OCI-LY7 (cell line): ENCODE measurements around the gene ASPHD1.

Experiments used
- CTCF ChIP-seq: fragments of 200-600 bp; sonication (generic); conservative IDR thresholded peaks from 2 replicates; pipeline ENCODE4 v1.5.1; 2014; ENCODE audit warnings: mild to moderate bottlenecking, antibody characterized with exemption, low read length, moderate library complexity, mixed read lengths
- EZH2phosphoT487 ChIP-seq: fragments of 200-600 bp; sonication (generic); IDR thresholded peaks from 2 replicates; pipeline ENCODE4 v1.6.1; 2018; ENCODE audit warnings: low read depth, borderline replicate concordance, mild to moderate bottlenecking, mixed run types, antibody characterized with exemption, low read length, moderate library complexity, mixed read lengths

DNA sequence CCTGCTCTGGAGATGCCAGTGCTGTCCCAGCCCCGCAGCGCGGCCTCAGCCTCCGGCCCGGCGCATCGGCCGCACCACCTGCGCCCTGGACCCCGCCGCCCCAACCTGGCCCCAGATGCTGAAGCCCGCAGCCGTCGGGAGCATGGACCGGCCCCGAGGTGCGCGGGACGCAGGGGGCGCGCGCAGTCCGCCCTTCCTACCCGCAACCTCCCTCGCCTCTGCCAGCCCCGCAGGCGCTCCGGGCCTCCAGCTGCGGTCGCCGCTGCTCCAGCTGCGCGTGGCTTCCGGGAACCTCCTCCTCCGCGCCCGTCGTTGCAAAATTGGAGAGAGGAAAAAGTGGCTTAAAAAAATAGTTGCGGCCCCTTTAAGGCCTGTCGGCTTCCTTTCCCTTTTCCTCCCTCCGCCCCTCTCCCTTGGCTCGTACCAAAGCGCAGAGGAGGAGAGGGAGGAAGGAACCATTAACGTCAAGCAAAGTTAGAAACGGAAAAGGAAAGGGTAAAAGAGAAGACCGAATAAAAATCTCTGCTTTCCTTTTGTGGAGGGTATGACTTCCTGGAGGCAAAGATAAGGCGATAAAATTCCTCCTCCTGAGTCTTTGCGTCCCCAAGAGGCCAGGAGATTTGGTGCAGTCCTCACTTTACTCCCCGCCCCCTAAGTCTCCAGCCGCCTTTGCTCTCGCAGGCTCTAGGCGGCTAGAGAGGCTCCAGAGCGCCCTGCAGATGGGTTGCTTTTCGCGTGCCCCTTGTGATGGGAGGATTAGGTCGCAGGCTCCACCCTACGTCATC, 37.2 kb upstream of the ASPHD1 start, which contains the start of gene CDIPT:
- TF ChIP-seq CTCF (peak; percentile 78), EZH2phosphoT487 (no peak)
